Right forelimb (tissue), 1 donor: ENCODE measurements around the gene DDO.
"Not testable (repeated sequence)": the region's sequence is repeated elsewhere in the genome, so short reads cannot be mapped to it uniquely, and the experiment has no call there.

Source experiments
- DNase-seq: peaks from one replicate; pipeline ENCODE4 v3.0.0-alpha.2; 2018

Gene DDO

GRCh38 chr6:110415086-110415916, at the start of gene DDO:
TSS of gene DDO (minus strand) at chr6:110415575. CDS start at chr6:110413462, 2,113 bp downstream.
- DNase-seq, result no peak

DNA sequence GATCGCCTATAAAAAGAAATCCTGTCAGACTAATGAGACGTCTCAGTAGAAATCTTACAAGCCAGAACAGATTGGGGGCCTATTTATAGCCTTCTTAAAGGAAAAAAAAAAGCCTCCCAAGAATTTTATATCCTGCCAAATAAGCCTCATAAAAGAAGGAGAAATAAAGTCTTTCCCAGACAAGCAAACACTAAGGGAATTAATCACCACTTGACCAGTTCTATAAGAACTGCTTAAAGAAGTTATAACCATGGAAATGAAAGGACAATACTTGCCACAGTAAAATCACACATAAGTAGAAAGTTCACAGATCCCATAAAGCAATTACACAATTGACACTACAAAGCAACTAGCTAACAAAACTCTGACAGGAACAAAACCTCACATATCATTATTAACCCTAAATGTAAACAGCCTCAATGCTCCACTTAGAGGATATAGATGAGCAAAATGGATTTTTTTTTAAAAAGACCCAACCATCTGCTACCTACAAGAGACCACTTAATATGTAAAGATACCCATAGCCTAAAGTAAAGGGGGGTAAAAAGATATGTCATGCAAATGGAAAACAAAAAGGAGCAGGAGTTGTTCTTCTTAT, 47.6 kb upstream of the DDO start:
- no peak for DNase-seq

GRCh38 chr6:110461376-110461775, 46.0 kb upstream of the DDO start:
- DNase-seq, result no peak

GRCh38 chr6:110459137-110459536, 43.8 kb upstream of the DDO start:
- no peak for DNase-seq

- no peak for DNase-seq
Measured at GRCh38 chr6:110458476-110458875, 43.1 kb upstream of the DDO start.

DNA sequence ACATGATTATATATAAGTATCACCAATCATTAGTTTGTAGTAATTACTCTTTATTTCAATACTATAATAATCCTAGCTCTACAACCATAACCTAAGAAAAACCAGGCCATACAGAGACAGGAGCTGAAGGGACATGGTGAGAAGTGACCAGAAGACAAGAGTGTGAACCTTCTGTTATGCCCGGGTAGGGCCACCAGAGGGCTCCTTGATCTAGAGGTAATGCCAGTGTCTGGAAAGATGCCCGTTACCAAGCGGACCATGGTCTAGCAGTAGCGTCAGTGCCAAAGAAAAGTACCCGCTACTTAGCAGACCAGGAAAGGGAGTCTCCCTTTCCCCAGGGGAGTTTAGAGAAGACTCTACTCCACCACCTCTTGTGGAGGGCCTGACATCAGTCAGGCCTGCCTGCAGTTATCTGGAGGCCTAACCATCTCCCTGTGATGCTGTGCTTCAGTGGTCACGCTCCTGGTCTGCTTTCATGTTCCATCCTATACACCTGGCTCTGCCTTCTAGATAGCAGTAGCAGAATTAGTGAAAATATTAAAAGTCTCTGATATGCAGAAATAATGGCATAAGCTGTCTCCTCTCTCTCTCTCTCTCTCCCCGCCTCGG, 42.3 kb upstream of the DDO start:
- DNase-seq, result not testable (repeated sequence)

- no peak for DNase-seq
Measured at GRCh38 chr6:110456694-110457093, 41.3 kb upstream of the DDO start.

DNA sequence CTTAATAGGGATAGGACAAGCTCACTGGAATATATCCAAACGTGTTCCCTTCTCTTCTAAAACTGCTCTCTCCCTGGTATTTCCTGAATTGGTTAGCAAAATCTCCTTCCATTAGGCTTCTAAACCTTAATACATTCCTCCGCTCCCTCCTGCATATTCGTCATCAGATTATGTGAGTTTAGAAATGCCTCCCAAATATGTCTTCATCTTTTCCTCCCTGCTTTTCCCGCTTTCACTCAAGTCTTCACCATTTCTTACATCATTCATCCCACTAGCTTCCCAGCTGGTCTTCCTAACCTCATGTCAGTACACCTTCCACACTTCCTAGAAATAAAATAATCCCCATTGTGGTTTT, 34.1 kb upstream of the DDO start:
- DNase-seq, result no peak

GRCh38 chr6:110448846-110449540, 33.6 kb upstream of the DDO start:
- DNase-seq, result no peak

DNA sequence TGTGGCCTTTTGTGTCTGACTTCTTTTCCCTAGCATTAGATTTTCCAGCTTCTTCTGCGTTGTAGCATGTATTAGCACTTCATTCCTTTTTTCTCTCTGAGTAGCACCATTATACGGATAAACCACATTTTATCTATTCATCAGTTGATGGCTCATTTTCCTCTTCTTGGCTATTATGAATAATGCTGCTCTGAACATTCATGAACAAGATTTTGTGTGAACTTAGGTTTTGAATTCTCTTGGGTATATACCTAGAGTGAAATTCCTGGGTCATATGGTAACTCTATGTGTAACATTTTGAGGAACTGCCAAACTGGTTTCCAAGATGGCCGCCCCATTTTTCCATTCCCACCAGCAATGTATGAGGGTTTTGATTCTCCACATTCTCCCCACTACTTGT, 32.4 kb upstream of the DDO start:
- DNase-seq, result no peak

DNA sequence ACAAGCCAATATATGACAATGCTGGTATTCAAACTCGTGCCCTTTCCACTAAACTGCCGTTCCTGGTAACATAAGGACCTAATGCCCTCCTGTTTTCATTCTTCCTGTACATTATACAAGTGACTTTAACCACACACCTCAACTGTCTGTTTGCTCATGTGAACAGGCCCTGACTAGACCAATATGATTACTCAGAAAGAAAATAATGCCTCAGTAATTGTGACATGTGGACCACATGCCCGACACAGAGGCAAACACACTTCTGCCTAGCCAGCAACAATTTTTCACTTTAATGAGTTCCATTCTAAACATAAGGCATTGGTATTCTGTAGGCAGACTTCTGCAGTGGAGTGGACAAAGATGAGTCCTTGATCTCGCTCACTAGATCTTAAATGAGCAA, 31.0 kb upstream of the DDO start:
- no peak for DNase-seq

GRCh38 chr6:110440026-110440425, 24.7 kb upstream of the DDO start:
- no peak for DNase-seq

DNA sequence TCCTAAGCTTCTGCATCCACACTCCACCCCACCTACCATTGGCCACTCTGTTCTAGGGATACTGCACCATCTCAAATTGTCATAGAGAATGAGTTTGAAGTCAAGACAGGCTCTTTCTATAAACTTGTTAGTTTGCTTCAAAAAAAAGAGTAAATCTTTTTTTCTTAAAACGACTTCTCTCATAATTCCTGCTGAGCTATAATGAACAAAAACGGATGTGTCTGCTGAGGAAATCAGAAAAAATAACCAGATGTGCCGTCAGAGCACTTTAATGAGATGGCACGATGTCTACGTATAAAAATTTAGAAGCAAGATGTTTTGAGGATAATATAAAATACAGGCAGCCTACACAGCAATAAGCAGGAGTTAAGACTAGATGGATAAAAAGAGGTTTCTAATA, 24.0 kb upstream of the DDO start:
- no peak for DNase-seq

- DNase-seq, result no peak
Measured at GRCh38 chr6:110434961-110435602, 19.7 kb upstream of the DDO start.

DNA sequence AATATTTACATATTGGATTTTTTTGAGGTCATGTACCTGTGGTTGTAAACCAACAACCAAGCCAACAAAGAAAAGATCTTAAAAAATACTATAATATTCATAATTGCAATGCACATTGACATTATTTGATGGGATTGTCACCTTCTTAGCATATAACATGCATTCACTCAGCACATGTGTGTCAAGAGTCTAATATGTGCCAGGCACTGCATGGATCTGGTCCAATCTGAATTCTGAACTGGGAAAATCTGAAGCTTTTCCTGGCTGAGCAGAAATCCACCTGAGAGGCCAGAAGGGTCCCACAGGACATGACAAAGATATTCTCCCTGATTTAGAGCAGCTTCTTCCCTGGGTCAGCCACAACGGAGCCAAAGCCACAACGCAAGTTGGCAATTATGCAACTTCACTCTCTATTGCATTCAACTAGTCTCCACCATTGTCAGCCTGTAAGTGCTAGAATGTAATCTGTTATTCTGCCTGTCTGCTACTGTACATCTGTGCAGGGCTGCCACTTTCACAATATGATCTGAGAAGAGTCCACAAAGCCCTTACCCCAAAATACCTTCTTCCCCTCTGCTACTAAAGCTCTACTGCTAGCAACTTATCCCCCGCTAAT, 17.0 kb upstream of the DDO start:
- no peak for DNase-seq

- DNase-seq, result no peak
Measured at GRCh38 chr6:110430741-110431140, 15.4 kb upstream of the DDO start.

DNA sequence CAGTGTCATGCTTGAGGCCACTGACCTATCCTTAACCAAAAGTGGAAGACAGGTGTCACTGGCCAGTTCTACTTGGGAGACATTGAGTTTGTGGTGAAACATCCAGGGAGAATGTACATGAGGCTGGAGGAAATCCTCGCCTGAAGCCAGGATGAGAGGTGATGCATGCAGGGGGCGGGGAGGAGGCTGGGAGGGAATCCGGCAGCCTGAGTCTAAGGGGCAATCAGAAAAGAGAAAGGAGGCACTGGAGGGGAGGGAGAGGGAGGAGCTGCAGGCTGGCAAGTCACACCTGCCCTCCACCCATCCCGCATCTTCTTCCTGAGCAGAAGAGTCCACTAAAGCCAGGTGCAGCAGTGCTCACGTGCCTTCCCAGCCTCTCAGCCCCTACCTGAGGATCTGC, 14.9 kb upstream of the DDO start:
- no peak for DNase-seq

DNA sequence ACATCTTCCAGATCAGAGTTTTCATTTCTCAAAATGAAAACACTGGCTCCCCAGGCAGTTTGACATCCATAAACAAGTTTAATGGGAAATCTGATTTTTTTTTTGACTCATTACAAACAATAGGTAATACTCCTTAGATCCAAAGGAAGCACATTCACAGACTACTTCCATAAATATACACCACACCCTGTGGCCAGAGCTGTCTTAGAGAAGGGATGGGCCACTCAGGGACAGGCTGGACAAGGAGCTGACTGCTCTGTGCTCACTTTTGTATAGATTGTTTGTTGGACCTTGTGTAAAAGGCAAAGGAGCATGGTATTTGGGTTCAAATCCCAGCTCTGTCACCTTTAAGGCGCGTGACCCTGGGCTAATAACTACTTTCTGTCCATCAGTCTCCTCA, 12.8 kb upstream of the DDO start:
- DNase-seq, result no peak

GRCh38 chr6:110425816-110426215, 10.4 kb upstream of the DDO start:
- no peak for DNase-seq

GRCh38 chr6:110422444-110422822, 7.1 kb upstream of the DDO start:
- DNase-seq, result no peak

DNA sequence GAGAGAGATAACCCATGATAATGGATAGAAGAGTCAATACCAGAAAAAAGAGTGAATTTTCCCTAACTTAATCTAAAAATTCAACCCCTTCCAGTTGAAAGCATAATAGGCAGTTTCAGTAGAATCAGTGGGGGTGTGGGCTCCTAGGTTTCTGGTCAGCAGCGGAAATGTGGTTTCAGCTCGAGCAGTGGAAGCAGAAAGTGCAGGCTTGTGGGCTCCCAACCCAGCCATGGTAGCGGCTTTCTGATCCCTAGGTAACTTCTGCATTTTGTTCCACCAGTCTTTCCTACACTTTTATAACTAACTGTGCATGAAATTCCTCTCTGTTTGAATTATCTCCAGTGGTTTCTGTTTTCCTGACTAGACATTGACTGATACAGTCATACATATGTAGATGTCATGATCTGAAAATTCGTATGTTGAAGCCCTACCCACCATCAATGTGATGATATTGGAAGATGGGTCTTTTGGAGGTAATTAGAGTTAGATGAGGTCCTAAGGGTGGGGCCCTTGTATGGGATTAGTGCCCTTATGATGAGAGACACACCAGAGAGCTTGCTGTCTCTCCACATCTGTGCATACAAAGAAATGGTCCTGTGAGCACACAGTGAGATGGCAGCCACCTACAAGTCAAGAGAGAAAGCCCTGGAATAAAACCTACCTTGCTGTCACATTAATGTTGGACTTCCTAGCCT, 6.5 kb upstream of the DDO start:
- no peak for DNase-seq
